ENCODE measurements around the gene DYNLT2. TPM values are rescaled to one million over a fixed set of nuclear protein-coding genes. Genes with fewer than 3 reads are reported as not detected.

DYNLT2 gene
- total RNA-seq, 1 donor from 2014 or later = 2.8 TPM

- Mint-ChIP-seq H3K27me3 (ENCODE audit: low read depth) (no peaks in the 10 kb centered on the region), H3K27ac (ENCODE audit: unreplicated experiment) (no peak overlapping the region), H3K36me3 (ENCODE audit: low read depth) (peaks cover 10% of the 10 kb centered on the region), H3K4me3 (peak overlapping the region; percentile 20), H3K4me1 (peaks cover 21% of the 10 kb centered on the region), H3K9me3 (no peaks in the 10 kb centered on the region)
- no peak for DNase-seq (ENCODE audit: low read depth, low spot score)
- TF ChIP-seq CTCF (conservative IDR thresholded peaks at IDR 0.05) = no peak
Measured at GRCh38 chr6:169786349-169786748, 35.0 kb upstream of the DYNLT2 start.

GRCh38 chr6:169785566-169785965 is 34.2 kb upstream of the DYNLT2 start:
- DNase-seq (ENCODE audit: low read depth, low spot score) = no peak

GRCh38 chr6:169784821-169785340 is 33.5 kb upstream of the DYNLT2 start:
- Mint-ChIP-seq H3K4me1 (peaks cover 7% of the 10 kb centered on the region), H3K9me3 (no peaks in the 10 kb centered on the region), H3K4me3 (no peak overlapping the region), H3K36me3 (ENCODE audit: low read depth) (peaks cover 13% of the 10 kb centered on the region), H3K27ac (ENCODE audit: unreplicated experiment) (no peak overlapping the region), H3K27me3 (ENCODE audit: low read depth) (no peaks in the 10 kb centered on the region)
- TF ChIP-seq CTCF (conservative IDR thresholded peaks at IDR 0.05) = no peak
- no peak for DNase-seq (ENCODE audit: low read depth, low spot score)

More at GRCh38 chr6:169785566-169785965, 34.2 kb upstream of the DYNLT2 start:
- no peaks in the 10 kb centered on the region for H3K27me3 Mint-ChIP-seq (ENCODE audit: low read depth)
- no peak overlapping the region for H3K27ac Mint-ChIP-seq (ENCODE audit: unreplicated experiment)
- H3K4me1 Mint-ChIP-seq = peaks cover 13% of the 10 kb centered on the region
- TF ChIP-seq CTCF (conservative IDR thresholded peaks at IDR 0.05) = no peak
- no peak overlapping the region for H3K4me3 Mint-ChIP-seq
- peaks cover 10% of the 10 kb centered on the region for H3K36me3 Mint-ChIP-seq (ENCODE audit: low read depth)
- no peaks in the 10 kb centered on the region for H3K9me3 Mint-ChIP-seq

GRCh38 chr6:169783971-169784820 is 32.8 kb upstream of the DYNLT2 start:
- Mint-ChIP-seq H3K27me3 (ENCODE audit: low read depth) (no peaks in the 10 kb centered on the region), H3K4me1 (no peaks in the 10 kb centered on the region), H3K27ac (ENCODE audit: unreplicated experiment) (peak overlapping the region; percentile 10), H3K36me3 (ENCODE audit: low read depth) (peaks cover 13% of the 10 kb centered on the region), H3K9me3 (no peaks in the 10 kb centered on the region), H3K4me3 (no peak overlapping the region)
- DNase-seq (ENCODE audit: low read depth, low spot score) = no peak
- no peak for TF ChIP-seq CTCF (conservative IDR thresholded peaks at IDR 0.05)

- no peak for DNase-seq (ENCODE audit: low read depth, low spot score)
- Mint-ChIP-seq H3K4me3 (no peak overlapping the region), H3K27me3 (ENCODE audit: low read depth) (no peaks in the 10 kb centered on the region), H3K36me3 (ENCODE audit: low read depth) (peaks cover 13% of the 10 kb centered on the region), H3K27ac (ENCODE audit: unreplicated experiment) (peak overlapping the region; percentile 10), H3K4me1 (no peaks in the 10 kb centered on the region), H3K9me3 (no peaks in the 10 kb centered on the region)
- TF ChIP-seq CTCF (conservative IDR thresholded peaks at IDR 0.05) = no peak
Measured at GRCh38 chr6:169783401-169783800, 32.0 kb upstream of the DYNLT2 start.
